Mesothelial cell of epicardium (in vitro differentiated cells): ENCODE data around the gene PRR23A. TPM values are rescaled to one million over a fixed set of nuclear protein-coding genes. Genes with fewer than 3 reads are reported as not detected.

ENCODE experiments used
- DNase-seq, 2 experiments: peaks; one replicate each; pipeline ENCODE4 v3.0.0; 2021; ENCODE audit warnings: low spot score in 2 of 2; ENCODE audit not compliant: unreplicated experiment in 2 of 2
- H3K27ac Mint-ChIP-seq: 2 replicates; pipeline ENCODE4 v1.8.0; 2021; ENCODE audit warnings: mixed read lengths
- H3K27me3 Mint-ChIP-seq: 2 replicates; pipeline ENCODE4 v1.8.0; 2021; ENCODE audit warnings: low read depth, mixed read lengths
- H3K36me3 Mint-ChIP-seq: 2 replicates; pipeline ENCODE4 v1.8.0; 2021; ENCODE audit warnings: mixed read lengths
- H3K4me1 Mint-ChIP-seq: 2 replicates; pipeline ENCODE4 v1.8.0; 2021; ENCODE audit warnings: mixed read lengths
- H3K4me3 Mint-ChIP-seq: 2 replicates; pipeline ENCODE4 v1.8.0; 2021; ENCODE audit warnings: mild to moderate bottlenecking, moderate library complexity, mixed read lengths
- H3K9me3 Mint-ChIP-seq: 2 replicates; pipeline ENCODE4 v1.8.0; 2021; ENCODE audit warnings: mixed read lengths
- CTCF ChIP-seq: fragments of 200-600 bp; sonication (generic); IDR thresholded peaks from one replicate; pipeline ENCODE4 v1.5.0; 2021; ENCODE audit warnings: antibody characterized with exemption; ENCODE audit not compliant: unreplicated experiment
- total RNA-seq: library from RNA; stranded (reverse); gene quantifications from 3 replicates; pipeline ENCODE4 v1.2.1, GENCODE V29; 2021

The PRR23A gene
- total RNA-seq, 1 donor from 2014 or later, result not detected

- no peak for TF ChIP-seq CTCF
- no peak for DNase-seq
- Mint-ChIP-seq H3K36me3 (no peaks in the 10 kb centered on the region), H3K27ac (no peak overlapping the region), H3K9me3 (no peaks in the 10 kb centered on the region), H3K27me3 (peaks cover 28% of the 10 kb centered on the region), H3K4me3 (no peak overlapping the region), H3K4me1 (no peaks in the 10 kb centered on the region)
Measured at GRCh38 chr3:138975351-138975750, 30.7 kb downstream of the PRR23A start.

- H3K27ac Mint-ChIP-seq, result no peak overlapping the region
- H3K4me3 Mint-ChIP-seq, result no peak overlapping the region
- no peaks in the 10 kb centered on the region for H3K9me3 Mint-ChIP-seq
- no peak for TF ChIP-seq CTCF
- H3K36me3 Mint-ChIP-seq, result no peaks in the 10 kb centered on the region
- H3K27me3 Mint-ChIP-seq, result peaks cover 29% of the 10 kb centered on the region
- no peak for DNase-seq
- H3K4me1 Mint-ChIP-seq, result no peaks in the 10 kb centered on the region
Measured at GRCh38 chr3:138974462-138974861, 31.6 kb downstream of the PRR23A start.

- Mint-ChIP-seq H3K27ac (no peak overlapping the region), H3K9me3 (no peaks in the 10 kb centered on the region), H3K4me1 (no peaks in the 10 kb centered on the region), H3K27me3 (peaks cover 34% of the 10 kb centered on the region), H3K36me3 (no peaks in the 10 kb centered on the region), H3K4me3 (no peak overlapping the region)
- no peak for TF ChIP-seq CTCF
- DNase-seq, result no peak
Measured at GRCh38 chr3:138972941-138973340, 33.1 kb downstream of the PRR23A start.

- TF ChIP-seq CTCF, result no peak
- Mint-ChIP-seq H3K27me3 (peaks cover 33% of the 10 kb centered on the region), H3K4me3 (no peak overlapping the region), H3K4me1 (no peaks in the 10 kb centered on the region), H3K27ac (no peak overlapping the region), H3K36me3 (no peaks in the 10 kb centered on the region), H3K9me3 (no peaks in the 10 kb centered on the region)
- no peak for DNase-seq
Measured at GRCh38 chr3:138971766-138972320, 34.2 kb downstream of the PRR23A start.

GRCh38 chr3:138964923-138965322, 41.1 kb downstream of the PRR23A start:
- H3K36me3 Mint-ChIP-seq, result peaks cover 1% of the 10 kb centered on the region
- peaks cover 11% of the 10 kb centered on the region for H3K9me3 Mint-ChIP-seq
- H3K4me1 Mint-ChIP-seq, result no peaks in the 10 kb centered on the region
- no peak for TF ChIP-seq CTCF
- no peak for DNase-seq
- H3K27ac Mint-ChIP-seq, result no peak overlapping the region
- H3K27me3 Mint-ChIP-seq, result peaks cover 57% of the 10 kb centered on the region
- no peak overlapping the region for H3K4me3 Mint-ChIP-seq

- Mint-ChIP-seq H3K27ac (no peak overlapping the region), H3K27me3 (peaks cover 59% of the 10 kb centered on the region), H3K4me3 (no peak overlapping the region), H3K9me3 (peaks cover 11% of the 10 kb centered on the region), H3K4me1 (no peaks in the 10 kb centered on the region), H3K36me3 (peaks cover 1% of the 10 kb centered on the region)
- no peak for DNase-seq
- TF ChIP-seq CTCF, result no peak
Measured at GRCh38 chr3:138964264-138964663, 41.8 kb downstream of the PRR23A start.
